ENCODE results near the gene STEAP1B.

The STEAP1B gene

GRCh38 chr7:22385326-22385725 lies 114.7 kb downstream of the STEAP1B start:
- H3K9me3 Mint-ChIP-seq, result no peaks in the 10 kb centered on the region
- H3K27me3 Mint-ChIP-seq, result no peaks in the 10 kb centered on the region
- intact Hi-C loops (cut with micrococcal nuclease), result no loop called here
- H3K4me3 Mint-ChIP-seq, result no peak overlapping the region
- H3K36me3 Mint-ChIP-seq (ENCODE audit: low read depth), result no peaks in the 10 kb centered on the region
- no peaks in the 10 kb centered on the region for H3K4me1 Mint-ChIP-seq (ENCODE audit: low read depth)
- H3K27ac Mint-ChIP-seq, result no peak overlapping the region

DNA sequence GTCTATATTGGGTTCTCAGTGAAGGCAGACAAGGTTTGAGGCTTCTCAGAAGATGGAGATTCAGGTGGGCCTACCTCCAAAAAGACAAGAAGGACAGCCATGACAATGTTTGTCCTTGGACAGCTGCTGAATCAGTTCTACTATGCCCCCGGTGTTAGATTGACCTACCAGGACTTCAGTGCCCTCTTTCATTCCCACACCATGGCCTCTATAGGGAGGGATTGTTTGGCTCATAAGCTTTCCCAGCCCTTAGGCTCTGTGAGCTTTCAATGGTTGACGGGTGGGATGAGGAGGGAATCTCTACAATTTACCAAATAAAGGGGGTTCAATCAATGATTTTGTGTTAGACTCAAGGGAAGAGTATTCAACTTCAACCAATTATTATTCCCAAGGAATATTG lies 119.7 kb downstream of the STEAP1B start:
- intact Hi-C loops (cut with micrococcal nuclease), result no loop called here
- Mint-ChIP-seq H3K36me3 (ENCODE audit: low read depth) (no peaks in the 10 kb centered on the region), H3K4me1 (ENCODE audit: low read depth) (no peaks in the 10 kb centered on the region), H3K27ac (no peak overlapping the region), H3K27me3 (no peaks in the 10 kb centered on the region), H3K4me3 (no peak overlapping the region), H3K9me3 (no peaks in the 10 kb centered on the region)

- H3K36me3 Mint-ChIP-seq (ENCODE audit: low read depth), result no peaks in the 10 kb centered on the region
- intact Hi-C loops (cut with micrococcal nuclease), result no loop called here
- H3K4me1 Mint-ChIP-seq (ENCODE audit: low read depth), result no peaks in the 10 kb centered on the region
- H3K4me3 Mint-ChIP-seq, result no peak overlapping the region
- no peak overlapping the region for H3K27ac Mint-ChIP-seq
- H3K9me3 Mint-ChIP-seq, result no peaks in the 10 kb centered on the region
- no peaks in the 10 kb centered on the region for H3K27me3 Mint-ChIP-seq
Observed at GRCh38 chr7:22378199-22378980, 121.6 kb downstream of the STEAP1B start.

- no peaks in the 10 kb centered on the region for H3K36me3 Mint-ChIP-seq (ENCODE audit: low read depth)
- no peak overlapping the region for H3K4me3 Mint-ChIP-seq
- H3K4me1 Mint-ChIP-seq (ENCODE audit: low read depth), result no peaks in the 10 kb centered on the region
- no peak overlapping the region for H3K27ac Mint-ChIP-seq
- no peaks in the 10 kb centered on the region for H3K27me3 Mint-ChIP-seq
- no peaks in the 10 kb centered on the region for H3K9me3 Mint-ChIP-seq
- intact Hi-C loops (cut with micrococcal nuclease), result no loop called here
Observed at GRCh38 chr7:22377703-22378102, 122.3 kb downstream of the STEAP1B start.

GRCh38 chr7:22375359-22376048 lies 124.5 kb downstream of the STEAP1B start:
- intact Hi-C loops (cut with micrococcal nuclease), result no loop called here
- no peaks in the 10 kb centered on the region for H3K9me3 Mint-ChIP-seq

DNA sequence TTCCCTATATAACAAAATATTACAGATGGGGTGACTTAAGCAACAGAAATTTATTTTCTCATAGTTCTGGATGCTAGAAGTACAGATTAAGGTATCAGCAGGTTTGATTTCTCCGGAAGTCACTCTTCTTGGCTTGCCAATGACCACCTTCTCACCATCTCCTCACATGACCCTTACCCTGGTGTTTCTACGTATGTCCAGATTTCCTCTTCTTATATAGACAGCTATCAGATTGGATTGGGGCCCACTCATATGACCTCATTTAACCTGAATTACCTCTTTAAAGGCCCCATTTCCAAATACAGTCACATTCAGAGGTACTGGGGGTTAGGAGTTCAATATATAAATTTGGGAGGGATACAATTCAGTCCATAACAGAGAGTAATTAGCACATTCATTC lies 126.1 kb downstream of the STEAP1B start:
- Mint-ChIP-seq H3K4me1 (ENCODE audit: low read depth) (no peaks in the 10 kb centered on the region), H3K27ac (no peak overlapping the region), H3K36me3 (ENCODE audit: low read depth) (no peaks in the 10 kb centered on the region), H3K9me3 (no peaks in the 10 kb centered on the region), H3K4me3 (no peak overlapping the region), H3K27me3 (no peaks in the 10 kb centered on the region)
- intact Hi-C loops (cut with micrococcal nuclease), result no loop called here

More at GRCh38 chr7:22375359-22376048, 124.5 kb downstream of the STEAP1B start:
- Mint-ChIP-seq H3K36me3 (ENCODE audit: low read depth) (no peaks in the 10 kb centered on the region), H3K27ac (no peak overlapping the region), H3K4me1 (ENCODE audit: low read depth) (no peaks in the 10 kb centered on the region), H3K27me3 (no peaks in the 10 kb centered on the region), H3K4me3 (no peak overlapping the region)

GRCh38 chr7:22373388-22373787 lies 126.6 kb downstream of the STEAP1B start:
- no peak overlapping the region for H3K27ac Mint-ChIP-seq
- no peaks in the 10 kb centered on the region for H3K9me3 Mint-ChIP-seq
- H3K36me3 Mint-ChIP-seq (ENCODE audit: low read depth), result no peaks in the 10 kb centered on the region
- no peak overlapping the region for H3K4me3 Mint-ChIP-seq
- no peaks in the 10 kb centered on the region for H3K4me1 Mint-ChIP-seq (ENCODE audit: low read depth)
- intact Hi-C loops (cut with micrococcal nuclease), result no loop called here
- H3K27me3 Mint-ChIP-seq, result no peaks in the 10 kb centered on the region

DNA sequence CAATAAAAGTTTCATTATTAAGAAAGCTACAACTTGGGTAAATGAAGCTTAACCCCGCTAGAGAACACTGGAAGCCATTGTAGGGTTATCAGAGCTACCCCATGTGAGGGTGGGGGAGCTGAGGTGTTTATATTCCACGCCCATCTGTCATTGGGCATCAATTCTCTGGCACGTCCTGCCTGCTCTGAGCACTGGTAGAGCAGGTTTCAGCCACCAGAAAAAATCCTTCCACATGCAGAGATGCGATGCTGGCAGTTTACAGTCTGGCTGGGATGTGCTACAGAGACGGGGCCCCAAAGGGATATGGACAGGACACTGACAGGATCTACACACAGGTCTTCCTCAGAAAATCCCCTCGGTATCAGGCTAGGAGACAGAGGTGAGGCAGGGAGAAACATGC lies 127.1 kb downstream of the STEAP1B start:
- H3K36me3 Mint-ChIP-seq (ENCODE audit: low read depth), result no peaks in the 10 kb centered on the region
- no peak overlapping the region for H3K27ac Mint-ChIP-seq
- no peaks in the 10 kb centered on the region for H3K27me3 Mint-ChIP-seq
- no peaks in the 10 kb centered on the region for H3K9me3 Mint-ChIP-seq
- intact Hi-C loops (cut with micrococcal nuclease), result no loop called here
- H3K4me3 Mint-ChIP-seq, result no peak overlapping the region
- H3K4me1 Mint-ChIP-seq (ENCODE audit: low read depth), result no peaks in the 10 kb centered on the region

DNA sequence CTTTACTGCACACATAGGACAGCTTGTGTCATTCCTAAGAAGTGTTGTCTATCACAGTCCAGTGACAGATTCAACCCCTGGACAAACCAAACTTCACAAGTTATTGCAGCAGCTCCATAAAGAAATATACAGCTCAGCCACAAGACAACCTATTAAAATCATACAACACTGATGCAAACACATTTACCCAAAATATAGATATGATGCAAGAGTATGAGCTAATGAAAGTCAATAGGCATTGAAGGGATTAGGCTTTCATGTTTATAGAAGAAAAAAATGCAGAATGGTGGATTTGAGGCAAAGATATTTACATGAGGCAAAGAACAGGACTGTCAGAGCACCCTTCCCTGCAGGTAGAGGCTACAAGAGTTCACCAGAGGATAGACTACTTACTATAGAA lies 128.1 kb downstream of the STEAP1B start:
- intact Hi-C loops (cut with micrococcal nuclease), result no loop called here
- Mint-ChIP-seq H3K4me1 (ENCODE audit: low read depth) (no peaks in the 10 kb centered on the region), H3K36me3 (ENCODE audit: low read depth) (no peaks in the 10 kb centered on the region), H3K27ac (no peak overlapping the region), H3K9me3 (no peaks in the 10 kb centered on the region), H3K4me3 (no peak overlapping the region), H3K27me3 (no peaks in the 10 kb centered on the region)

All from dendritic cell treated with granulocyte-macrophage colony-stimulating factor and Interleukin-4, amounts not matched to agents 40 ng/mL and 50 ng/mL, for 4 days (primary cell).